Measurements from ENCODE around the gene DNHD1.

DNA sequence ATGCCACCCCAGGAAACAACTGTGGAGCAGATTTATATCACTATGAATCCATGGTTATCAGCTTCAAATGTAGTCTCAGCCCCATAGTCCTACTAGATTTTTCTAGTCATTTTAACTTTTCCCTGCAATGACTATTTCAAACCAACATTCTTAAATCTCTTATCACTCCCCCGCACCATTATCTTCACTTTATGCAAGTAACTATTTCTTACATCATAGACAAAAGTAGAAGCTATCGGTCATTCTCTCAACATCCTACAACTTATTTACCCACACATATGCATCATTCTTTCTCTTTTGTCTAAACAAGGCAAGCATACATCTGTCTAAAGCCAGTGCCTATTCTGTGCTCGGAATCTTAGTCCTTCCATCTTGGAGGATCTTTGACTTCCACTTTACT lies 11.4 kb upstream of the DNHD1 start:
- TF ChIP-seq, protein P1, sequence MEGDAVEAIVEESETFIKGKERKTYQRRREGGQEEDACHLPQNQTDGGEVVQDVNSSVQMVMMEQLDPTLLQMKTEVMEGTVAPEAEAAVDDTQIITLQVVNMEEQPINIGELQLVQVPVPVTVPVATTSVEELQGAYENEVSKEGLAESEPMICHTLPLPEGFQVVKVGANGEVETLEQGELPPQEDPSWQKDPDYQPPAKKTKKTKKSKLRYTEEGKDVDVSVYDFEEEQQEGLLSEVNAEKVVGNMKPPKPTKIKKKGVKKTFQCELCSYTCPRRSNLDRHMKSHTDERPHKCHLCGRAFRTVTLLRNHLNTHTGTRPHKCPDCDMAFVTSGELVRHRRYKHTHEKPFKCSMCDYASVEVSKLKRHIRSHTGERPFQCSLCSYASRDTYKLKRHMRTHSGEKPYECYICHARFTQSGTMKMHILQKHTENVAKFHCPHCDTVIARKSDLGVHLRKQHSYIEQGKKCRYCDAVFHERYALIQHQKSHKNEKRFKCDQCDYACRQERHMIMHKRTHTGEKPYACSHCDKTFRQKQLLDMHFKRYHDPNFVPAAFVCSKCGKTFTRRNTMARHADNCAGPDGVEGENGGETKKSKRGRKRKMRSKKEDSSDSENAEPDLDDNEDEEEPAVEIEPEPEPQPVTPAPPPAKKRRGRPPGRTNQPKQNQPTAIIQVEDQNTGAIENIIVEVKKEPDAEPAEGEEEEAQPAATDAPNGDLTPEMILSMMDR (IDR thresholded peaks at IDR 0.05): no peak
- no peak for TF ChIP-seq POLR2A (IDR thresholded peaks at IDR 0.05)
- no peak for TF ChIP-seq EP300 (IDR thresholded peaks at IDR 0.05)
- no peak for TF ChIP-seq POLR2AphosphoS5 (IDR thresholded peaks at IDR 0.05)
